ENCODE measurements around the gene ITIH2.
"Not testable (repeated sequence)": the region's sequence is repeated elsewhere in the genome, so short reads cannot be mapped to it uniquely, and the experiment has no call there.

DNA sequence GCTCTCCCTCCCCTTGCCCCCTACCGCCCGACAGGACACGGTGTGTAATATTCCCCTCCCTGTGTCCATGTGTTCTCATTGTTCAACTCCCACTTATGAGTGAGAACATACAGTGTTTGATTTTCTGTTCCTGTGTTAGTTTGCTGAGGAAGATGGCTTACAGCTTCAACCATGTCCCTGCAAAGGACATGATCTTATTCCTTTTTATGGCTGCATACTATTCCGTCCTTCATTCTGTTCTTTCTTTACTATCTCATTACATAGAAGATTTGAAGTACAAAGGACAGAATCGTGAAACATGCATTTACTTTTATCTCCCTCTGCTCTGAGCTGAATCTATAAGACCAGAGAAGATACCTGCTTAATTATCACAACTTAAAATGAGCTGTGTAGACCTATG is 8.0 kb downstream of the ITIH2 start:
- not testable (repeated sequence) for TF ChIP-seq EHMT2 (IDR thresholded peaks at IDR 0.05; ENCODE audit: low read depth); POLR2A (IDR thresholded peaks at IDR 0.05; ENCODE audit: low read length); MAFK (IDR thresholded peaks at IDR 0.05; ENCODE audit: partially characterized antibody); RAD21 (conservative IDR thresholded peaks at IDR 0.05 in 1 of 2, IDR thresholded peaks at IDR 0.05 in 1 of 2)
- TF ChIP-seq, protein P1, sequence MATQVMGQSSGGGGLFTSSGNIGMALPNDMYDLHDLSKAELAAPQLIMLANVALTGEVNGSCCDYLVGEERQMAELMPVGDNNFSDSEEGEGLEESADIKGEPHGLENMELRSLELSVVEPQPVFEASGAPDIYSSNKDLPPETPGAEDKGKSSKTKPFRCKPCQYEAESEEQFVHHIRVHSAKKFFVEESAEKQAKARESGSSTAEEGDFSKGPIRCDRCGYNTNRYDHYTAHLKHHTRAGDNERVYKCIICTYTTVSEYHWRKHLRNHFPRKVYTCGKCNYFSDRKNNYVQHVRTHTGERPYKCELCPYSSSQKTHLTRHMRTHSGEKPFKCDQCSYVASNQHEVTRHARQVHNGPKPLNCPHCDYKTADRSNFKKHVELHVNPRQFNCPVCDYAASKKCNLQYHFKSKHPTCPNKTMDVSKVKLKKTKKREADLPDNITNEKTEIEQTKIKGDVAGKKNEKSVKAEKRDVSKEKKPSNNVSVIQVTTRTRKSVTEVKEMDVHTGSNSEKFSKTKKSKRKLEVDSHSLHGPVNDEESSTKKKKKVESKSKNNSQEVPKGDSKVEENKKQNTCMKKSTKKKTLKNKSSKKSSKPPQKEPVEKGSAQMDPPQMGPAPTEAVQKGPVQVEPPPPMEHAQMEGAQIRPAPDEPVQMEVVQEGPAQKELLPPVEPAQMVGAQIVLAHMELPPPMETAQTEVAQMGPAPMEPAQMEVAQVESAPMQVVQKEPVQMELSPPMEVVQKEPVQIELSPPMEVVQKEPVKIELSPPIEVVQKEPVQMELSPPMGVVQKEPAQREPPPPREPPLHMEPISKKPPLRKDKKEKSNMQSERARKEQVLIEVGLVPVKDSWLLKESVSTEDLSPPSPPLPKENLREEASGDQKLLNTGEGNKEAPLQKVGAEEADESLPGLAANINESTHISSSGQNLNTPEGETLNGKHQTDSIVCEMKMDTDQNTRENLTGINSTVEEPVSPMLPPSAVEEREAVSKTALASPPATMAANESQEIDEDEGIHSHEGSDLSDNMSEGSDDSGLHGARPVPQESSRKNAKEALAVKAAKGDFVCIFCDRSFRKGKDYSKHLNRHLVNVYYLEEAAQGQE (IDR thresholded peaks at IDR 0.05): not testable (repeated sequence)
- TF ChIP-seq, protein P2, sequence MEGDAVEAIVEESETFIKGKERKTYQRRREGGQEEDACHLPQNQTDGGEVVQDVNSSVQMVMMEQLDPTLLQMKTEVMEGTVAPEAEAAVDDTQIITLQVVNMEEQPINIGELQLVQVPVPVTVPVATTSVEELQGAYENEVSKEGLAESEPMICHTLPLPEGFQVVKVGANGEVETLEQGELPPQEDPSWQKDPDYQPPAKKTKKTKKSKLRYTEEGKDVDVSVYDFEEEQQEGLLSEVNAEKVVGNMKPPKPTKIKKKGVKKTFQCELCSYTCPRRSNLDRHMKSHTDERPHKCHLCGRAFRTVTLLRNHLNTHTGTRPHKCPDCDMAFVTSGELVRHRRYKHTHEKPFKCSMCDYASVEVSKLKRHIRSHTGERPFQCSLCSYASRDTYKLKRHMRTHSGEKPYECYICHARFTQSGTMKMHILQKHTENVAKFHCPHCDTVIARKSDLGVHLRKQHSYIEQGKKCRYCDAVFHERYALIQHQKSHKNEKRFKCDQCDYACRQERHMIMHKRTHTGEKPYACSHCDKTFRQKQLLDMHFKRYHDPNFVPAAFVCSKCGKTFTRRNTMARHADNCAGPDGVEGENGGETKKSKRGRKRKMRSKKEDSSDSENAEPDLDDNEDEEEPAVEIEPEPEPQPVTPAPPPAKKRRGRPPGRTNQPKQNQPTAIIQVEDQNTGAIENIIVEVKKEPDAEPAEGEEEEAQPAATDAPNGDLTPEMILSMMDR (IDR thresholded peaks at IDR 0.05): not testable (repeated sequence)
- TF ChIP-seq, protein P3, sequence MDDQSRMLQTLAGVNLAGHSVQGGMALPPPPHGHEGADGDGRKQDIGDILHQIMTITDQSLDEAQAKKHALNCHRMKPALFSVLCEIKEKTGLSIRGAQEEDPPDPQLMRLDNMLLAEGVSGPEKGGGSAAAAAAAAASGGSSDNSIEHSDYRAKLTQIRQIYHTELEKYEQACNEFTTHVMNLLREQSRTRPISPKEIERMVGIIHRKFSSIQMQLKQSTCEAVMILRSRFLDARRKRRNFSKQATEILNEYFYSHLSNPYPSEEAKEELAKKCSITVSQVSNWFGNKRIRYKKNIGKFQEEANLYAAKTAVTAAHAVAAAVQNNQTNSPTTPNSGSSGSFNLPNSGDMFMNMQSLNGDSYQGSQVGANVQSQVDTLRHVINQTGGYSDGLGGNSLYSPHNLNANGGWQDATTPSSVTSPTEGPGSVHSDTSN (IDR thresholded peaks at IDR 0.05): not testable (repeated sequence)
- TF ChIP-seq, protein P4, sequence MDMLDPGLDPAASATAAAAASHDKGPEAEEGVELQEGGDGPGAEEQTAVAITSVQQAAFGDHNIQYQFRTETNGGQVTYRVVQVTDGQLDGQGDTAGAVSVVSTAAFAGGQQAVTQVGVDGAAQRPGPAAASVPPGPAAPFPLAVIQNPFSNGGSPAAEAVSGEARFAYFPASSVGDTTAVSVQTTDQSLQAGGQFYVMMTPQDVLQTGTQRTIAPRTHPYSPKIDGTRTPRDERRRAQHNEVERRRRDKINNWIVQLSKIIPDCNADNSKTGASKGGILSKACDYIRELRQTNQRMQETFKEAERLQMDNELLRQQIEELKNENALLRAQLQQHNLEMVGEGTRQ (IDR thresholded peaks at IDR 0.05): not testable (repeated sequence)

All from A549 (cell line).